ENCODE measurements around the gene ESR2.
"Not testable (repeated sequence)": the region's sequence is repeated elsewhere in the genome, so short reads cannot be mapped to it uniquely, and the experiment has no call there.

ESR2 gene

GRCh38 chr14:64220056-64220455 is 74.1 kb downstream of the ESR2 start:
- no peak for DNase-seq

GRCh38 chr14:64218344-64219240 is 75.6 kb downstream of the ESR2 start:
- DNase-seq: no peak

- DNase-seq: no peak
Measured at GRCh38 chr14:64217834-64218233, 76.3 kb downstream of the ESR2 start.

- DNase-seq: no peak
Measured at GRCh38 chr14:64217308-64217707, 76.9 kb downstream of the ESR2 start.

GRCh38 chr14:64215978-64216377 is 78.2 kb downstream of the ESR2 start:
- DNase-seq: no peak

GRCh38 chr14:64215274-64215673 is 78.9 kb downstream of the ESR2 start:
- DNase-seq: no peak

- no peak for DNase-seq
Measured at GRCh38 chr14:64213853-64214570, 80.2 kb downstream of the ESR2 start.

GRCh38 chr14:64213086-64213485 is 81.1 kb downstream of the ESR2 start:
- DNase-seq: no peak

- DNase-seq: no peak
Measured at GRCh38 chr14:64212666-64213065, 81.5 kb downstream of the ESR2 start.

- DNase-seq: not testable (repeated sequence)
Measured at GRCh38 chr14:64210912-64211311, 83.3 kb downstream of the ESR2 start.

GRCh38 chr14:64210216-64210615 is 84.0 kb downstream of the ESR2 start:
- no peak for DNase-seq

- DNase-seq: no peak
Measured at GRCh38 chr14:64209444-64210131, 84.6 kb downstream of the ESR2 start.

- no peak for DNase-seq
Measured at GRCh38 chr14:64208981-64209380, 85.2 kb downstream of the ESR2 start.

- DNase-seq: no peak
Measured at GRCh38 chr14:64208261-64208660, 85.9 kb downstream of the ESR2 start.

GRCh38 chr14:64203366-64204006 is 90.7 kb downstream of the ESR2 start:
- no peak for DNase-seq

GRCh38 chr14:64202716-64203115 is 91.5 kb downstream of the ESR2 start:
- DNase-seq: no peak

GRCh38 chr14:64201921-64202545 is 92.1 kb downstream of the ESR2 start:
- DNase-seq: no peak

- no peak for DNase-seq
Measured at GRCh38 chr14:64201296-64201695, 92.9 kb downstream of the ESR2 start.

GRCh38 chr14:64200170-64200569 is 94.0 kb downstream of the ESR2 start:
- DNase-seq: no peak

GRCh38 chr14:64198486-64198885 is 95.7 kb downstream of the ESR2 start:
- no peak for DNase-seq

- no peak for DNase-seq
Measured at GRCh38 chr14:64197996-64198395, 96.2 kb downstream of the ESR2 start.

- no peak for DNase-seq
Measured at GRCh38 chr14:64196814-64197411, 97.3 kb downstream of the ESR2 start.
